ENCODE results near the gene TST.

GRCh38 chr22:36976606-36977005 is 42.6 kb downstream of the TST start:
- no peak for TF ChIP-seq POLR2A (IDR thresholded peaks at IDR 0.05)
- TF ChIP-seq, protein P1, sequence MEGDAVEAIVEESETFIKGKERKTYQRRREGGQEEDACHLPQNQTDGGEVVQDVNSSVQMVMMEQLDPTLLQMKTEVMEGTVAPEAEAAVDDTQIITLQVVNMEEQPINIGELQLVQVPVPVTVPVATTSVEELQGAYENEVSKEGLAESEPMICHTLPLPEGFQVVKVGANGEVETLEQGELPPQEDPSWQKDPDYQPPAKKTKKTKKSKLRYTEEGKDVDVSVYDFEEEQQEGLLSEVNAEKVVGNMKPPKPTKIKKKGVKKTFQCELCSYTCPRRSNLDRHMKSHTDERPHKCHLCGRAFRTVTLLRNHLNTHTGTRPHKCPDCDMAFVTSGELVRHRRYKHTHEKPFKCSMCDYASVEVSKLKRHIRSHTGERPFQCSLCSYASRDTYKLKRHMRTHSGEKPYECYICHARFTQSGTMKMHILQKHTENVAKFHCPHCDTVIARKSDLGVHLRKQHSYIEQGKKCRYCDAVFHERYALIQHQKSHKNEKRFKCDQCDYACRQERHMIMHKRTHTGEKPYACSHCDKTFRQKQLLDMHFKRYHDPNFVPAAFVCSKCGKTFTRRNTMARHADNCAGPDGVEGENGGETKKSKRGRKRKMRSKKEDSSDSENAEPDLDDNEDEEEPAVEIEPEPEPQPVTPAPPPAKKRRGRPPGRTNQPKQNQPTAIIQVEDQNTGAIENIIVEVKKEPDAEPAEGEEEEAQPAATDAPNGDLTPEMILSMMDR (IDR thresholded peaks at IDR 0.05) = no peak

All from heart left ventricle (tissue), 13 donors.